CD4-positive, alpha-beta T cell treated with Interleukin-1 beta for 1 hour (primary cell): ENCODE measurements around the gene PRSS48.
"Not testable (repeated sequence)": the region's sequence is repeated elsewhere in the genome, so short reads cannot be mapped to it uniquely, and the experiment has no call there.

Source experiments
- DNase-seq, 2 donors: peaks; one replicate each; pipeline ENCODE4 v3.0.0-alpha.2; 2020 to 2022

Gene PRSS48

DNA sequence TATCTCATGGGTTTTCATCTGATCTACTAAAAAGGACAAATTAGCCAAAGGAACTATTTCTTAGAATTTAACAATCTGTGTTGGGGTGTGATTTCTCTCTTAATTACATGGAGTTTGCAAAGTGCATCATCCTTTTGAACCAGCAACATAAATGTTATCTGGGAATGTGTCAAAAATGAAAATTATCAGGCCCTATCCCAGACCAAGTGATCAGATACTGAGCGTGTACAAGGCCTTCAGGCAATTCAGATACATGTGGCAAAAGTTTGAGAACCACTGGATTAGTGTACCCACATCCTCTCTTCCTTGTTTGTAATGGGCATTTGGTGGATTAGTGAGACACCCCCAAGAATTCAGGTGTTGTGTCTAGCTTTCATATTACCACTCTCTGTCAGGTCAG is 44.6 kb downstream of the PRSS48 start:
- no peak for DNase-seq

DNA sequence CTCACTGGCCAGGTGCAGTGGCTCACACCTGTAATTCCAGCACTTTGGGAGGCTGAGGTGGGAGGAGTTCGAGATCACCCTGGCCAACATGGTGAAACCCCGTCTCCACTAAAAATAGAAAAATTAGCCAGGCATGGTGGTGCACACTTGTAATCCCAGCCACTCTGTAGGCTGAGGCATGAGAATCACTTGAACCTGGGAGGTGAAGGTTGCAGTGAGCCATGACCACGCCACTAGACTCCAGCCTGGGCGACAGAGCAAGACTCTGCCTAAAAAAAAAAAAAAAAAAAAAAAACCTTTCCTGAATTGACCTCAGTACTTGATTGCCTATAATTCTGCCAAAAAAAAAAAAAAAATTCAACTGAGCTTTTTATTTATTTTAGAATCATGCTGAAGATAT is 45.2 kb downstream of the PRSS48 start:
- DNase-seq, result not testable (repeated sequence)

DNA sequence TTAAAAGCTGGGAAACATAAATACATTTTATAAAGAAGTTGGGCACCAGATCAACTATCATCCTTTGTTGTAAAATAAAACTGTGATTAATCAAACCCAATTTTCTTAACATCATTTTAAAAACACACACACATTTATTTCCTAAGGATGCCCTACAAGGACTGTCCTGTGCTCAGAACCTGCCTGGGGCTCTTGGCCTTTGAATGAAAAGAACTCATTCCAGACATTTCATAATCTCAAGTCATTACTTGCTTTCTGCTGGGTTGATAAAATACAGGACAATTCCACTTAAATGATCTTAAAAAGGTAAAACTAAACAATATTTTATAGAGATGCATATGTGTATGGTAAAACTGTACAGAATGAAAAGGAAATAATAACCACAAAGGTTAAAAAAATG is 45.6 kb downstream of the PRSS48 start:
- DNase-seq, result no peak

DNA sequence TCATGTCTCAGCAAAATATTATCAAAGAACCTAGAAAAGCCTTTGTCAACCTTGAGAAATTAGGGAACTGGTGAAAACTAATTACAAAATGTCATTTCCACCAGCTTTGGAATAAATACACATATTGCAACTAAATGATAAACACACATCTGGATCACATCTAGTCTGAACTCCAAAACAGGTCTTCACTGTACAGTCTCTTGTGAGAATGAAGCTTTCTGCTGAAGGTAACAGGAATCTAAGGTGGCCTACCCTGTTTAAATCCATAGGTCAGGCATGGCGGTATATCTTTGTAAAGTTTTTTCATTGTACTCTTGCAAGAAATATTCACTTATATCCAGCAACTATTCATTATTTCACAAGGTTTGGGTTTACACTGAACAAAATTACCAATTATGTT is 46.7 kb downstream of the PRSS48 start:
- no peak for DNase-seq

DNA sequence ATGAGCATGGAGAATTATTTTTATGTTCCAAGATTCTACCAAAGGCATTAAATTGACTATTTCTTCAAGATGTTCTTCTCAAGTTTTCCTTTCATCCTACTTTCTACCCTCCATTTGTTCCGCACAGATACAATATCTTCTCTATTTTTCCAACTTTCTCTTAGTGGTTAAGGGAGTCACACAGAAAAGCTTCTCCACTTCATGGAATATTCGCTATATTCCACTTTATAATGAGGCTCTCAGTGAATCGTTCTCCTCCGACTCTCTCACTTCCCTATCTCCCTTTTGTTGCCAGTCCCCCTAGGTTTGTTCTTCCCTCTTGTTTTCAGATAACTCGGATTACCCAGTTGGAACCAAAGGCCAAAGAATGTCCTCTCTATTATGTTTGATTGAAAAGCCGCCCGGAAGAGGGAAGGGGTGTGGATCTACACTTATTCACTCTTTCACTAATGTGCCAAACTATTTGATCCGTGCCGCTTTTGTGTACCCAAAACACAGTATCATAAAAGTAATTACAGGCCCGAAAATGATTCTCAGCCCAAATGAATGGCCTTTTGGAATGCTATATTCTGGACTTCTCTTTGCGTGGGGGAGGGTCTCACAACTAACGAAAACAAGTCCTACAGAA is 47.3 kb downstream of the PRSS48 start:
- DNase-seq, result no peak

DNA sequence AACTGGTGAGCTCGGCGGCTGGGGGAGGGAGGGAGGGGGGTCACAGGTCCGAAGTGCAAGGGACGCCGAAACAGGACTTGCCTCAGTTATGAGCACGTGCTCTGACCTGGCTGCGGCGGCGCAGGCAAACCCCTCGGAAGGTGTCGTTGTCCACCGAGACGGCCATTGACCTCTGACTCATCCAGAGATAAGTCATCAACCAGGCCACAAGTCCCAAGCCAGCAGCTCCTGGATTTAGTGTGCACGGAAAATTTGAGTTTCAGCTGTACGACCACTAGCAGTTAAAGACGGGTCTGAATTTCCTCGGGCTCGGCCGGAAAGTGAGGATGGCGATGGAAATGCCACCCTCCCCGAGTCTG is 47.8 kb downstream of the PRSS48 start:
- no peak for DNase-seq

DNA sequence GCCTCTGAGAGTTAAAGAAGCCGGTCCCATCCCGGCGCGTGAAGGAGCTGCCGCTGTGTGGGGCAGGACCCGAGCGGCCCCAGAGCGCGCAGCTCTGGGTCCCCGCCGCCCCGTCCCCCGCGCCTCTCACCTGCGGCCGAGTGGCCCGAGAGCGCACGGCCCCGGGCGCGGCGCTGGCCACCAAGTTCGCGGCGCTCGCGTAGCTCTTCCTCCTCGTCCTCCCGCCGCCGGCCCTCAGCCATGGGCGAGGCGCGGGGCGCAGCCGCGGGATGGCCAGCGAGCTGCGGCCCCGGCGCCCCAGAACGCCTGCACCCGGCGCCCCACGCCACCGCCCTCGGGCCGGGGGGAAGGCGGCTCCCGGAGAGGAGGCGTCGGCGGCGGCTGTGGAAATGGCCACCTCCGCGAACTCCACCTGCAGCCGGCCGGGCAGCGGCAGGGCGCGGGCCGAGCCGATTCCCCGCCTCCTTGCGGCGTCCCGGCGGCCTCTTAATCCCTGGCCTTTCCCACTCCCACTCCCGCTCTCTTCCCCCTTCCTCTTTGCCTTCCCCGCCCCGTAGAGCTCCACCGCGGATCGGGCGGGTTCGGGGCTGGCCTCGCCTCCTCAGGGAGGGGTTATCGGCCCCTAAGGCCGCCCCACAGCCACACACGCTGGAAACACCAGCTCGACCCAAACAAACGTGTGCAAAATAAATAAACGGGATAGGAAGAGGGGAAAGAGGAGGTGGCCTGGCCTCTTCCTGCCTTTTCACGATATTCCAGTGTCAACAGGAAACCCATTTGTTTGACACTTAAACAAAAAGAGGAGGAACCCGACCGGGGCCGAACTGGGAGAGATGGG is 48.4 kb downstream of the PRSS48 start, which contains the start of gene SH3D19:
Gene SH3D19, minus strand, starts transcription at position 495 of the 838 bp plus-strand sequence. Its CDS starts 253 bp downstream, at position 242.
- no peak for DNase-seq

DNA sequence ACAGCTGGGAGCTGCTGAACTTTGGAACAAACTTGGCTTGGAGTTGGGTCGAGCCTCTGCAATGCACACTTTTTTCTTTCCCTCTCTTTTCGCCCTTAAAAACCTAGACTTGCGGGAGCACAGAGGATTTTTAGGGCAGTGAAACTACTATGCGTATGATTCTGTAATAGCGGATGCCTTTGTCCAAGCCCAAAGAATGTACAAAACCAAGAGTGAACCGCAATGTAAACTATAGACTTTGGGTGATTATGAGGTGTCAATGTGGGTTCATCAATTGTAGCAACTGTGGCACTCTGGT is 48.9 kb downstream of the PRSS48 start:
- DNase-seq, result no peak

DNA sequence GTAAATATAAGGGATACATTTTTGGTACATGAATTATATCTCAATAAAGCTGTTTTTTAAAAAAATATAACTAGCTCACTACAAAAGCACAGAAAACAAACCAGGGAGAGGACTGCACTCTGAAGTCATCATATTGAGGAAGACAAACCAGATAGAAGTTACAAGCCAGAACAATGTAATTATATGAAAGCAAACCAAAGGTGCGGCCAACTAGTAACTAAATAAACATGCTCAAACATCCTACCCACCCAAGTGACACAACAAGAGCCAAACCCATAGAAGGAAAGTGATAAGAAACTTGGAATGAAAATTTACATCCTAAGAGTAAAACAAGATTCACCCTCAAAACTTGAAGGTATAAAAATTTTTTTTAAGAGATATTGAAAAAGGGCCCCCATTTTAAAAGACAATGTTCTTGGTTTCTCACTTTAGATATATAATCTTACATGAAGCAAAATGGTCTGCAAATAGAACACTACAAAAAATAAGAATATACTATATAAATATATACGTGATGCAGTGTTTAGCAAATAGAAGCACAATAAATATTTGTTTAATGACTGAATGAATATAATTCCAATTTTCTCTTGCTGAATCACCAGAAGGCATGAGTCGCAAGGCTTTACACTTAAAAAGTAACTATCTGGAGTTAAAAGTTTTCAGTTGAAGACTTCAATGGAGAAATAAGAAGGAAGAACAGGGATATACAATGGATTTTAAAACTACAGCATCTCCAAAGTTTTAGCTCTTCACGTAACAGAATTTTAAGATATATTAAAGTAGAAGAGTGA is 52.5 kb downstream of the PRSS48 start:
- DNase-seq, result no peak

DNA sequence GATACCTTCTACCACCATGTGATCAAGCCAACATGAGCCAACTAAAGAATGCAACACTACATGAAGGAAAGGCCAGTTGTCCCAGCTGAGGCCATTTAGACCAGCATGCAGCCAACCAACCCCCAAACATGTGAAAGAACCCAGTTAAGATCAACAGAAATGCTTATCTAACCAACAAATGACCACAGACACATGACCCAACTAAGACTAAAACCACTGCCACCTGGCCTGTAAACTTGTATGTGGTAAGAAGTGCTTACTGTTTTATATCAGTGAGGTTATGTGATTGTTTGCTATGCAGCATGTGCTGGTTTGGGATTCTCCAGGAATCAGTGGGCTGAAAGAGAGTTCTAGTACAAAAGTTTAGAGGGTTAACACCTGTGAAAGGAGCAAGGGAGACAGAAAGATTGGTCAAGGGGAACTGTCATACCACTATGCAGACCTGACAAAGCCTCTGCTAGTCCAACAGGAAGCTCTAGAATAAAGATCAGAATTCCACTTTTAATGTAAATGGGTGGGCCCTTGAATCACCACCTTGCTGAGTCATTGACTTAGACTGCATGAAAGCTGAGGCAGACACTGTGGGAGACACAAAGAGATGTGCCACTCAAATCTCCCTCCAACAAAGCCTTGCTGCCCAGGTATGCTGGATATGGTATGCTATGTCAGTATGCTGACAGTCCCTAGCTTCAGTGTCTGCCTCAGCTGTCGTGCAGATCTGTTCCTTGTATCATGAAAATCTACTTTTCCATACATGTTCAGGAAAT is 54.5 kb downstream of the PRSS48 start:
- DNase-seq, result no peak

DNA sequence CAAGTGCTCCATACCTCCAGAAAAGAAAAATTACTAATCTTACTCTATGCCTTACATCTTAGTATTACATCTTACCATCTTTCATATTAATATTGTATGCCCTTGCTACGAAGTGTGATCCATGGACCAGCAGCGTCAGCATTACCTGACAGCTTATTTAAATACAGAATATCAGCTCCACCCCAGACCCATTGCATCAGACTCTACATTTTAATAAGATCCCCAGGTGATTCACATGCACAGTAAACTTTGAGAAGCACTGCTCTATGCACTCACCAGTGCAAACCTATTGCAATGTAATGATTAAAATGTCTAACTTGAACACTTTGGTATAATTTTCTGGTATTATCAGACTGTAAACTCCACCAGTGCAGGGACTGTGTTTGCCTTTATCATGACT is 62.5 kb downstream of the PRSS48 start:
- no peak for DNase-seq

DNA sequence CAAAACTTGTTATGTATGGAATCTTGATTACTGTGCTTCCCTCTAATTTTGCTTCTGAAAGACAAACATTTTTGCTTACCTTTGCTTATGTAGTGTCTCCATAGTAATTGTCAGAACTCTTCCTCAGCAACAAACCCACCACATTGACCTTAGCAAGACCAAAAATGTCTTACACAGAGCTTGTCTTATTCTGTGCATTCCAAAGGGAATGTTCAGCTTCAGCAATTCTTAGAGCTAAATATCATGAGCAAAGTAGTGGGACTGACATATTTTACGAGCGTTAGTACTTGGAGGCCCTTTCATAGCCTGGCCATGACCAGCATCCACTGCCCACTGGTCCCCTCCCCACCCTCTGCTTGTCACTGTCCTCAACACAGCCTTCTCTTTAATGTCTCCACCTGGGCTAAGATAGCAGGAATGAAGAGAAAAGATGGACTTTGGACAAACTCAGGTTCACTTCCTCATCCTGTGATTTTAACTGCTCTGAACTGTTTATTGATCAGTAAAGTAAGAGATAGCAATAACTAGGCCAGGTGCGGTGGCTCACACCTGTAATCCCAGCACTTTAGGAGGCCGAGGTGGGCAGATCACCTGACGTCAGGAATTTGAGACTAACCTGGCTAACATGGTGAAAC is 63.9 kb downstream of the PRSS48 start:
- DNase-seq, result no peak
